Fibroblast of pulmonary artery (primary cell): ENCODE data around the gene ITGA8.
"Not testable (repeated sequence)": the region's sequence is repeated elsewhere in the genome, so short reads cannot be mapped to it uniquely, and the experiment has no call there.

Experiments
- DNase-seq: peaks from one replicate; pipeline ENCODE4 v3.0.0-alpha.2; 2010; ENCODE audit warnings: low read depth
- H3K4me3 ChIP-seq: replicated peaks from 2 replicates; pipeline ENCODE4 v1.5.1; 2011; ENCODE audit warnings: low read depth, mild to moderate bottlenecking, control low read depth, low read length, moderate library complexity
- TF ChIP-seq, protein P1 (sequence below): IDR thresholded peaks from 2 replicates; pipeline ENCODE4 v1.5.1; 2011; ENCODE audit warnings: mild to moderate bottlenecking, control low read depth, low read length, inconsistent platforms; ENCODE audit errors: missing control alignments

ITGA8 gene

DNA sequence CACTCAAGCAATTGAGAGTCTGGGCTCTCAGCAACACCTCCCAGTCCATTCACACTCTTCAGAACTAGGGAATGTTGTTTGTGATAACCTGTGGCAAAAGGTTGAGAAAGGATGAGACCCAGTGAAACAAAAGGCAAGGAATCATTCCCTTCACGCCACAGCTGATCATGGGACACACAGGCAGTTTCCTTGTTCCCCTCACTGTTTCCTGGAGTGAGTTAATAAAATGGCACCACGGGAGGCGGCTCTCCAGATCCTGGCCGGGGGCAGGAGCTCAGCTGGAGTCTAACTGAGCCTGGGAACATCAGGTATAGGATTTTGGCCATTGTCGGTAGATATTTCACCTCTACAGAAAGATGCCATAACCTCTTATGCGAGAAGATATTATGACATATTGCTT is 241.3 kb downstream of the ITGA8 start:
- H3K4me3 ChIP-seq = no peak overlapping the region
- TF ChIP-seq, protein P1, sequence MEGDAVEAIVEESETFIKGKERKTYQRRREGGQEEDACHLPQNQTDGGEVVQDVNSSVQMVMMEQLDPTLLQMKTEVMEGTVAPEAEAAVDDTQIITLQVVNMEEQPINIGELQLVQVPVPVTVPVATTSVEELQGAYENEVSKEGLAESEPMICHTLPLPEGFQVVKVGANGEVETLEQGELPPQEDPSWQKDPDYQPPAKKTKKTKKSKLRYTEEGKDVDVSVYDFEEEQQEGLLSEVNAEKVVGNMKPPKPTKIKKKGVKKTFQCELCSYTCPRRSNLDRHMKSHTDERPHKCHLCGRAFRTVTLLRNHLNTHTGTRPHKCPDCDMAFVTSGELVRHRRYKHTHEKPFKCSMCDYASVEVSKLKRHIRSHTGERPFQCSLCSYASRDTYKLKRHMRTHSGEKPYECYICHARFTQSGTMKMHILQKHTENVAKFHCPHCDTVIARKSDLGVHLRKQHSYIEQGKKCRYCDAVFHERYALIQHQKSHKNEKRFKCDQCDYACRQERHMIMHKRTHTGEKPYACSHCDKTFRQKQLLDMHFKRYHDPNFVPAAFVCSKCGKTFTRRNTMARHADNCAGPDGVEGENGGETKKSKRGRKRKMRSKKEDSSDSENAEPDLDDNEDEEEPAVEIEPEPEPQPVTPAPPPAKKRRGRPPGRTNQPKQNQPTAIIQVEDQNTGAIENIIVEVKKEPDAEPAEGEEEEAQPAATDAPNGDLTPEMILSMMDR = no peak
- DNase-seq = no peak

DNA sequence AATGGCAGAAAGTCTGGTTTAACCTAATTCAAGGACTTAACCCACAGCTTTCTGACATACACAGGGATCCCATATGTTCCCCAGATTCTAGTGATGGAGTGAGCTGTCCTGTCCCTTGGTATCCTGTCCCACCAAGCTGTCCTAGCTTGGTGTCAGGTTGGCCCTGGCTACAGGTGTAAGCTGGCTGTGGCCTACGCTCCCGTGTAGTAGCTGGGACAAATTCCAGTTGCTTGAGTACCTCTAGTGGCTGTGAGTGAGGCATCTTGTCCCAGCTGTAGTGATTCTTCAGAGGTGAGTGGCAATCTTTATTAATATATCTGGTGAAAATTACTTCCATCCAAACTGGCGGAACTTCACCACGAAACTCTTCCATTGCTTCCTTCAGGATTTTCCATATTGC is 243.4 kb downstream of the ITGA8 start:
- no peak for DNase-seq
- TF ChIP-seq, protein P1 = no peak
- no peak overlapping the region for H3K4me3 ChIP-seq

DNA sequence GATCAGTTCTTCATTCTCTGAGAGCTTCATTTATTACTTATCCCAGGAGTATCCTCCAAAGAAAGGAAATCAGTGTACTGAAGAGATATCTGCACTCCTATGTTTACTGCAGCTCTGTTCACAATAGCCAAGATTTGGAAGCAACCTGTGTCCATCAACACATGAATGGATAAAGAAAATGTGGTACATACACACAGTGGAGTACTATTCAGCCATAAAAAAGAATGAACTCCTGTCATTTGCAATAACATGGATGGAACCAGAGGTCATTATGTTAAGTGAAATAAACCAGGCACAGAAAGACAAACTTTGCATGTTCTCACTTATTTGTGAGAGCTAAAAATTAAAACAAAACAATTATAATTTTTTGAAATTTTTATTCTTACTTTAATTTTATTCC is 244.3 kb downstream of the ITGA8 start:
- DNase-seq, H3K4me3 ChIP-seq: not testable (repeated sequence)

DNA sequence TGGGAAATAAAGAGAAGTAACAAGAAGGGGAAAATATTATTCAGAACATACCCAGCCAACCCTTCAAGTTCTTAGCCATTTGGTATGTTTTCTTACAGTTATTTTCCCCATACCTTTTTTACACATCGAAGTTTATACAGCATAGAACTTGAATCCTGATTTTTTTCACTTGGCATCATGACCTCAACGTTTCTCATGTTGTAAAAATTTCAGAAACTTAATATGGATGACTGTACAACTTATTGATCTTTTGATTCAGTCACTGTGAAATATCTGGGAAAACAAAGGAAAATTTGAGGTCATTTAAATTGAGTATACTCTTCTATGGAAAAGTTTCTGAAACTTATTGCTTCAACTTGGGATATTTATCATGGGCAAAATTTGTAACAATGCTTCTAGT is 245.1 kb downstream of the ITGA8 start:
- TF ChIP-seq, protein P1 = no peak
- DNase-seq = no peak
- H3K4me3 ChIP-seq = no peak overlapping the region

DNA sequence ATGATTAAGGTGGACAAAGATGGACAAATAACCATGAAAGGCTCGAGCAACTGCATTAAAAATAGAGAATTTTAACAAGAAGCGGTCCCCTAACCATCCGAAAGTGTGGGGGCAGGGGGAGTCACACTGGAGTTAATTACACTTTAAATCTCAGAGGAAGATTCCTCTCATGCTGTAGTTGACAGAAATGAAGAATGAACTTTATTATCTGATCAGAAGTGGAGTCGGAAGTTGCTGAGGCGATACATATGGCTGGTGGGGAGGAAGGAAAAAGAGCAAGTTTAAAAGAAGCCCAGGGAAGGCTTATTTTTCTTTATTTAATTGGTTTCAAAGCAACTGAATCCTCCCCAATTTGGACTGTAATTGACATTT is 246.3 kb downstream of the ITGA8 start:
- no peak for DNase-seq
- no peak overlapping the region for H3K4me3 ChIP-seq
- TF ChIP-seq, protein P1 = no peak

DNA sequence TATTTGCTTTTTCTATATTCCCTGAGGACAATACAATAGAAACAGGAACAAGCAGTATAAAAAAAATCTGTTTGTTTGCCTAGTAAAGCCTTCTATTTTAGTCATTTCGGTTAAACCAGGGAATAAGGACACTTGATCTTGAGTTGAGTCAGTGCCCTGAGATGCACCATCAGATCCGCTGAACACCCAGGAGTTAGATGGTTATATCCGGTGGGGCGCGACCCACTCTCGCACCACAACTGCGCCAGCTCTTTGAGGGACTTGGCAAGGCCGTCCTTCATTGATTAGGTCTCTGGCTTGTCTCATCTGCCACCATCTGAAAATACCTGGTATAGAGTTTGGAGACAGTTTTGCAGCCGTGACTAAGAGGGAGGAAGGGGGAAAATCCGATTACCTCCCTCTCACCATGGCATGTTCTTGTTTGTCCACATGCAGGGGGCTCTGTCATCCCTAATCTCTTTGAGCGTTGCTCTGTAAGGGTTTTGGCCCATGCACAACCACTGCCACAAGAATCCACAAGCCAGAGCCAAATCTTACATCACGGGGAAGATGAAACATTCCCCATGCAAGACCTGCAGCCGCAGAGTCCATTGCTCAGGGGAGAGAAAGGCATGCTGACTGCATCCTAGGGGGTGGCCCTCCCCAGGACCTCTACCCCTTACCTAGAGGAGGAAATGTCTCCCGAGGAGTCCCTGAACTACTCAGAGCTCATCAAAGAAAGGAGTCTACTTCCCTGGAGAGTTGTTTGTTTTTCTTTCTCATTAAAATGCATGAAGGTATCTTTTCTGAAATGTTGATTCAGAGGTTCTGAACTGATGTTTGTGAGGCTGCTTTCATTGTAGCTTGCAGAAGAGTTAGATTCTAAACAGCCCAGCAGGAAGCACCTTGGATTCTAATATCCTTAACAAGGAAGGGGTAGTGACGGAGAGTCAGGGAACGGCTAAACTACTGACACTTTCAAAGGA is 247.0 kb downstream of the ITGA8 start:
- TF ChIP-seq, protein P1 = no peak
- H3K4me3 ChIP-seq = no peak overlapping the region
- peak; percentile 68 for DNase-seq

DNA sequence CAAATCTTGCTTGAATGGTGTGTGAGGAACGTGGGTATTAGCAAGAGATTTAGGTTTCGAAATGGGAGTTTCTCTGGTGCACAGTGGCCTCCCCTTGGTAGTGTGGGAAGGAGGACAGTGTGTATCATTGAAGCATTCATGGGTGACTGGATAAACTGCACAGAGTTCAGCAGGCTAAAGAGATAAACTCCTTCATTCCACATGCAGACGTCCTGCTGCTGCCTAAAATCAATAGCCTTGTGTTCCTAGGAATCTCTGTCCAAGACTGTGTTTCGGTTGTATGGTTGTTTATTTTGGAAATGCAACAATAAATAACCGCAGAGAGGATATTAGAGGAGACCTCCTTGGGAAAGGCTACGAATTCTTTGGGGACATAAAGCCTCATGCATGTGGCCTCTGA is 247.7 kb downstream of the ITGA8 start:
- H3K4me3 ChIP-seq = no peak overlapping the region
- DNase-seq = no peak
- TF ChIP-seq, protein P1 = no peak
